NT2/D1 (cell line): ENCODE measurements around the gene BUB1B.
A peak's percentile ranks its signal among the peaks of the same experiment; 100 is the strongest.

Source experiments
- DNase-seq: peaks from one replicate; pipeline ENCODE4 v3.0.0-alpha.2; 2011; ENCODE audit warnings: low read depth, low spot score
- H3K27me3 ChIP-seq: 2 replicates; pipeline ENCODE4 v1.6.0; 2011; ENCODE audit warnings: mild to moderate bottlenecking; ENCODE audit not compliant: insufficient read length, insufficient read depth
- H3K36me3 ChIP-seq: 2 replicates; pipeline ENCODE4 v1.6.1; 2011; ENCODE audit warnings: mild to moderate bottlenecking, low read length, mixed read lengths; ENCODE audit not compliant: insufficient read depth, insufficient read length
- H3K4me1 ChIP-seq: 2 replicates; pipeline ENCODE4 v1.5.1; 2011; ENCODE audit not compliant: insufficient read depth, insufficient read length
- H3K4me3 ChIP-seq: 2 replicates; pipeline ENCODE4 v1.5.1; 2011; ENCODE audit warnings: low read depth; ENCODE audit not compliant: insufficient read length
- H3K9ac ChIP-seq: 2 replicates; pipeline ENCODE4 v1.6.0; 2011; ENCODE audit warnings: low read depth; ENCODE audit not compliant: insufficient read length
- H3K9me3 ChIP-seq: 2 replicates; pipeline ENCODE4 v1.5.1; 2011; ENCODE audit warnings: mild to moderate bottlenecking, low read length; ENCODE audit not compliant: insufficient read depth
- SUZ12 ChIP-seq: IDR thresholded peaks from 2 replicates; pipeline ENCODE4 v1.6.1; 2011; ENCODE audit not compliant: insufficient read length, insufficient read depth; ENCODE audit errors: extremely low read depth
- YY1 ChIP-seq: IDR thresholded peaks from 2 replicates; pipeline ENCODE4 v1.6.1; 2011; ENCODE audit not compliant: insufficient read length, insufficient read depth
- ZNF274 ChIP-seq: IDR thresholded peaks from 2 replicates; pipeline ENCODE4 v1.6.1; 2011; ENCODE audit warnings: mild to moderate bottlenecking, low read depth, low read length

Gene BUB1B

GRCh38 chr15:40250771-40251483 lies 90.1 kb downstream of the BUB1B start:
- peaks cover 59% of the 10 kb centered on the region for H3K27me3 ChIP-seq
- H3K4me1 ChIP-seq, result peaks cover 6% of the 10 kb centered on the region
- no peak overlapping the region for H3K9ac ChIP-seq
- TF ChIP-seq SUZ12 (no peak), YY1 (no peak), ZNF274 (no peak)
- DNase-seq, result no peak
- H3K36me3 ChIP-seq, result no peaks in the 10 kb centered on the region
- H3K9me3 ChIP-seq, result no peaks in the 10 kb centered on the region
- no peak overlapping the region for H3K4me3 ChIP-seq

- Histone ChIP-seq H3K4me3 (no peak overlapping the region), H3K4me1 (peaks cover 6% of the 10 kb centered on the region), H3K27me3 (peaks cover 59% of the 10 kb centered on the region), H3K9ac (no peak overlapping the region), H3K36me3 (no peaks in the 10 kb centered on the region), H3K9me3 (no peaks in the 10 kb centered on the region)
- no peak for TF ChIP-seq YY1
- TF ChIP-seq ZNF274, result no peak
- no peak for TF ChIP-seq SUZ12
- no peak for DNase-seq
Measured at GRCh38 chr15:40251486-40252140, 90.7 kb downstream of the BUB1B start.

GRCh38 chr15:40252141-40252437 lies 91.2 kb downstream of the BUB1B start:
- H3K9me3 ChIP-seq, result no peaks in the 10 kb centered on the region
- no peak for DNase-seq
- TF ChIP-seq YY1 (no peak), SUZ12 (no peak), ZNF274 (no peak)
- peak overlapping the region; percentile 49 for H3K4me3 ChIP-seq
- H3K9ac ChIP-seq, result peak overlapping the region; percentile 66
- H3K4me1 ChIP-seq, result peaks cover 8% of the 10 kb centered on the region
- H3K27me3 ChIP-seq, result peaks cover 56% of the 10 kb centered on the region
- no peaks in the 10 kb centered on the region for H3K36me3 ChIP-seq

- no peak for DNase-seq
- Histone ChIP-seq H3K4me3 (peak overlapping the region; percentile 49), H3K4me1 (peaks cover 11% of the 10 kb centered on the region), H3K9ac (peak overlapping the region; percentile 66), H3K27me3 (peaks cover 56% of the 10 kb centered on the region), H3K9me3 (no peaks in the 10 kb centered on the region), H3K36me3 (no peaks in the 10 kb centered on the region)
- no peak for TF ChIP-seq YY1
- no peak for TF ChIP-seq ZNF274
- TF ChIP-seq SUZ12, result no peak
Measured at GRCh38 chr15:40252438-40253166, 91.7 kb downstream of the BUB1B start.

GRCh38 chr15:40253167-40253790 lies 92.4 kb downstream of the BUB1B start:
- DNase-seq, result no peak
- Histone ChIP-seq H3K4me3 (peak overlapping the region; percentile 49), H3K36me3 (no peaks in the 10 kb centered on the region), H3K27me3 (peaks cover 56% of the 10 kb centered on the region), H3K9ac (peak overlapping the region; percentile 66), H3K9me3 (no peaks in the 10 kb centered on the region), H3K4me1 (peaks cover 13% of the 10 kb centered on the region)
- TF ChIP-seq SUZ12 (no peak), YY1 (no peak), ZNF274 (no peak)

- no peaks in the 10 kb centered on the region for H3K36me3 ChIP-seq
- H3K9ac ChIP-seq, result no peak overlapping the region
- no peak for DNase-seq
- peaks cover 56% of the 10 kb centered on the region for H3K27me3 ChIP-seq
- H3K4me3 ChIP-seq, result no peak overlapping the region
- H3K9me3 ChIP-seq, result no peaks in the 10 kb centered on the region
- H3K4me1 ChIP-seq, result peaks cover 15% of the 10 kb centered on the region
- TF ChIP-seq SUZ12, result no peak
- no peak for TF ChIP-seq ZNF274
- no peak for TF ChIP-seq YY1
Measured at GRCh38 chr15:40254452-40254851, 93.6 kb downstream of the BUB1B start.
